ENCODE measurements around the gene MYO1E.

MYO1E gene

DNA sequence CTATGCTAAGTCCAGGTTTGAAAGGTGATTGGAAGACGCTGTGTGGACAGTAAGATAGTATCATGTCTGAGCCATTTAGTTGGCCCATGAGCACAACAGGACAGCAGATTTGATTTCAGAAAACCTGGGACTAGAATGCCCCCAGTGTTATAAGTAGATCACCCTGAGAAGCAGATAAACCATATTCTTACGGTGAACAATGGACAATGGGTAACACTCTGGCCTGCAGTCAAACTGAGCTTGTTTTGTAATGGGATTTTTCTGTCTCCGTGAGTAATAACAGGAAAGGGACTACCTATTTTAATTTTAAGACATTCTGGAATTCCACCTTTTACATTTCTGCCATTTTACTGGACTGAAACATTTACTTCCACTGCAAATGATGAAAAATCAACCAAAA, 94.6 kb downstream of the MYO1E start:
- Histone ChIP-seq H3K27me3 (ENCODE audit: control insufficient read depth, low read length) (no peaks in the 10 kb centered on the region), H3K36me3 (ENCODE audit: control insufficient read depth, low read length) (no peaks in the 10 kb centered on the region), H3K4me1 (ENCODE audit: control insufficient read depth, low read length) (peaks cover 9% of the 10 kb centered on the region), H3K4me2 (ENCODE audit: low read length) (no peak overlapping the region), H3F3A (ENCODE audit: control insufficient read depth, insufficient read depth) (no peaks in the 10 kb centered on the region), H3K4me3 (ENCODE audit: low read length) (no peak overlapping the region), H4K20me1 (ENCODE audit: control insufficient read depth, insufficient read depth, low read depth, low read length) (no peaks in the 10 kb centered on the region), H3K27ac (ENCODE audit: low read depth, low read length) (no peak overlapping the region), H3K9me2 (replicated peaks; ENCODE audit: control insufficient read depth, low read length) (no peaks in the 10 kb centered on the region), H3K79me2 (ENCODE audit: control insufficient read depth, low read length) (peaks cover 39% of the 10 kb centered on the region), H3K9me3 (ENCODE audit: control insufficient read depth, insufficient read depth, low read length) (no peaks in the 10 kb centered on the region)
- TF ChIP-seq EZH2phosphoT487 (IDR thresholded peaks at IDR 0.05; ENCODE audit: borderline replicate concordance, low read length), result no peak
- TF ChIP-seq, protein P1, sequence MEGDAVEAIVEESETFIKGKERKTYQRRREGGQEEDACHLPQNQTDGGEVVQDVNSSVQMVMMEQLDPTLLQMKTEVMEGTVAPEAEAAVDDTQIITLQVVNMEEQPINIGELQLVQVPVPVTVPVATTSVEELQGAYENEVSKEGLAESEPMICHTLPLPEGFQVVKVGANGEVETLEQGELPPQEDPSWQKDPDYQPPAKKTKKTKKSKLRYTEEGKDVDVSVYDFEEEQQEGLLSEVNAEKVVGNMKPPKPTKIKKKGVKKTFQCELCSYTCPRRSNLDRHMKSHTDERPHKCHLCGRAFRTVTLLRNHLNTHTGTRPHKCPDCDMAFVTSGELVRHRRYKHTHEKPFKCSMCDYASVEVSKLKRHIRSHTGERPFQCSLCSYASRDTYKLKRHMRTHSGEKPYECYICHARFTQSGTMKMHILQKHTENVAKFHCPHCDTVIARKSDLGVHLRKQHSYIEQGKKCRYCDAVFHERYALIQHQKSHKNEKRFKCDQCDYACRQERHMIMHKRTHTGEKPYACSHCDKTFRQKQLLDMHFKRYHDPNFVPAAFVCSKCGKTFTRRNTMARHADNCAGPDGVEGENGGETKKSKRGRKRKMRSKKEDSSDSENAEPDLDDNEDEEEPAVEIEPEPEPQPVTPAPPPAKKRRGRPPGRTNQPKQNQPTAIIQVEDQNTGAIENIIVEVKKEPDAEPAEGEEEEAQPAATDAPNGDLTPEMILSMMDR (IDR thresholded peaks at IDR 0.05; ENCODE audit: low read depth, low read length, poor library complexity, severe bottlenecking), result no peak

DNA sequence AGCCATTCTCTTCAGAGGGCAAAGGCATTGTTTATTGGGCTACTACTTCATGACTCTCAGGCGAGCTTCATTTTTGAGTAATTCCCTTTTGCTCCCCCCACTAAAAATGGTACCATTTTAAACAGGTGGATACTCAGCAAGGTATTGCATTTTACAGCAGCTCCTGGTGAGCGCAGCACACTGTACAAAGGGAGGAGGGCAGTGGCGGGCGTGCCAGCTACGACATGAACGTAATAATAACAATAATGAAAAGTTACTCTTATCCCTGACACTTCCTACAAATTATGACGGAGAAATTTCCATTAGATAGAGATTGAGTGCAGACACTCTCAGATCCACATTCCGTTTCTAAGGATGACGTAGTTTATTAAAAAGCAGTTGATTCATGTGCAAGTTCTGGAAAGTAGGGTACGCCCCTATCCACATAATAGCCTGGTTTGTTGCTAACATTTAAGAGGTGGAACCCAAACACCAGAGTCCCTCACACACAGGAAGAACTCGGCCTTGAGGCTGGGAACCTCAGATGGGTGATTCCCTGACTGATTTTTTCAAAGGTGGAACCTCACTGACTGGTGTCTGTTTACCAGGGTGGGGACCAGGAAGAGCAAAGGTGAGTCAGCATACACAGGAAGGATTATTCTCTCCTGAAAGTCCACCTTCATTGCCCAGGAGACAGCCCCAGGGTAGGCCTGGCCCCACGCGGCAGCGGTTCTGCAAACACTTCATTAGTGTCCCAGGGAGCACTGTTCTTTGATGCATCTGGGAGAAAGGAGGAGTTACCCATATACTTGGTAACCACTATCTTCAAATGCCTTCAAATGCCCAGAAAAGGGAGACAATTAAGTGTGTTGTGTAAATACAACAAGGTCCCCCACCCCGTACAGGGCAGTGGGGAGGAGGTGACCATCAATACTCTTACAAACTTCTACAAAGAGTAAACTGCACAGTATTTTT, 96.2 kb downstream of the MYO1E start:
- H3F3A ChIP-seq (ENCODE audit: control insufficient read depth, insufficient read depth), result no peaks in the 10 kb centered on the region
- H3K27me3 ChIP-seq (ENCODE audit: control insufficient read depth, low read length), result no peaks in the 10 kb centered on the region
- H3K4me2 ChIP-seq (ENCODE audit: low read length), result no peak overlapping the region
- no peak overlapping the region for H3K27ac ChIP-seq (ENCODE audit: low read depth, low read length)
- TF ChIP-seq, protein P1 (IDR thresholded peaks at IDR 0.05; ENCODE audit: low read depth, low read length, poor library complexity, severe bottlenecking), result no peak
- no peak for TF ChIP-seq EZH2phosphoT487 (IDR thresholded peaks at IDR 0.05; ENCODE audit: borderline replicate concordance, low read length)
- no peaks in the 10 kb centered on the region for H3K9me3 ChIP-seq (ENCODE audit: control insufficient read depth, insufficient read depth, low read length)
- no peaks in the 10 kb centered on the region for H3K36me3 ChIP-seq (ENCODE audit: control insufficient read depth, low read length)
- H3K9me2 ChIP-seq (replicated peaks; ENCODE audit: control insufficient read depth, low read length), result no peaks in the 10 kb centered on the region
- H3K4me3 ChIP-seq (ENCODE audit: low read length), result no peak overlapping the region
- peaks cover 9% of the 10 kb centered on the region for H3K4me1 ChIP-seq (ENCODE audit: control insufficient read depth, low read length)
- peaks cover 32% of the 10 kb centered on the region for H3K79me2 ChIP-seq (ENCODE audit: control insufficient read depth, low read length)
- no peaks in the 10 kb centered on the region for H4K20me1 ChIP-seq (ENCODE audit: control insufficient read depth, insufficient read depth, low read depth, low read length)

DNA sequence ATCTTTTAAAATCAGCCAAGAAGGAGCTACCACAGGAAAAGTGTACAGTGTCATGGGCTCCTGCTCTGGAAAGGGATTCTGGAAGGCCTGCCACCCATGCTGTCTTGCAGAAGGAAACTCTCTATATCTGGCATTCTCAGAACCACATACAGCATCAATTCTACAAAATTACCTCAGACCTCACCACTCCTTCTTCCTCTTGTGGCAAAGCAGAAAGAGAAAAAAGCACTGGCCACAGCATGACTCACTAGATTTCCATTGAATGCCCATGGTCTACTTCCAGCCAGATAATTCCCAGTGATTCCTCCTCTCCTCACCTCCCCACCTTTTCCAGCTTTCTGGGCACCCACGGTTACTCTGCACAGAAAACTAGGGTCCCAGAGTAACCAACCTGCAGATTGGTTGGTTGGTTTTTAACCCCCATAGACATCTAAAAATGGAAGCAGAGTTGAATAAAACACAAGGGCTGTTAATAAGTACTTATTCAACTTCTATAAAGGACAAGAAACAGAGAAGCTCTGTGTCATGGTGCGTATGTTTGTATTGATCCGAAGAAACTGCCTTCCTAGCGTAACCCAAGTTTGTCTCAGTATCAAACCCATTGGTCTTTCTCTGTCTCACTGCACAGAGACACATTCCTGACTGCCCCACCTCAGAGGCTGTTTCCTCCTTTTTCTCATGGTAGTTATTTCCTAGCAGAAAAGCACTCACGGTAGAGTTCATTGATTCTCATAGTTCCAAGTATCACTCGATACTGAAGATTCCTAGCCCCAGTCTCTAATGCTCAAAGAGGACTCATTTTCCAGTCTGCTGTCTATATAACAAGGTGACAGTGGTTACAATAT, 98.3 kb downstream of the MYO1E start:
- Histone ChIP-seq H3K27ac (ENCODE audit: low read depth, low read length) (no peak overlapping the region), H3K9me2 (replicated peaks; ENCODE audit: control insufficient read depth, low read length) (no peaks in the 10 kb centered on the region), H3K79me2 (ENCODE audit: control insufficient read depth, low read length) (peaks cover 27% of the 10 kb centered on the region), H3F3A (ENCODE audit: control insufficient read depth, insufficient read depth) (no peaks in the 10 kb centered on the region), H4K20me1 (ENCODE audit: control insufficient read depth, insufficient read depth, low read depth, low read length) (no peaks in the 10 kb centered on the region), H3K27me3 (ENCODE audit: control insufficient read depth, low read length) (no peaks in the 10 kb centered on the region), H3K4me3 (ENCODE audit: low read length) (no peak overlapping the region), H3K4me1 (ENCODE audit: control insufficient read depth, low read length) (peaks cover 9% of the 10 kb centered on the region), H3K9me3 (ENCODE audit: control insufficient read depth, insufficient read depth, low read length) (no peaks in the 10 kb centered on the region), H3K36me3 (ENCODE audit: control insufficient read depth, low read length) (no peaks in the 10 kb centered on the region), H3K4me2 (ENCODE audit: low read length) (no peak overlapping the region)
- TF ChIP-seq EZH2phosphoT487 (IDR thresholded peaks at IDR 0.05; ENCODE audit: borderline replicate concordance, low read length), result no peak
- TF ChIP-seq, protein P1 (IDR thresholded peaks at IDR 0.05; ENCODE audit: low read depth, low read length, poor library complexity, severe bottlenecking), result no peak
